HG02973 (cell line): ENCODE measurements around the gene DPP9.

ENCODE experiments used
- ATAC-seq: cut with Tn5 transposase; IDR thresholded peaks from one replicate; pipeline ENCODE4 v1.9.1; 2021; ENCODE audit warnings: moderate library complexity; ENCODE audit not compliant: unreplicated experiment

DPP9 gene

GRCh38 chr19:4712771-4713170, 10.9 kb downstream of the DPP9 start:
- ATAC-seq = no peak

- no peak for ATAC-seq
These were observed 12.4 kb downstream of the DPP9 start for GRCh38 chr19:4711211-4711610.

GRCh38 chr19:4710281-4710600, 13.4 kb downstream of the DPP9 start:
- no peak for ATAC-seq

- ATAC-seq = no peak
These were observed 14.0 kb downstream of the DPP9 start for GRCh38 chr19:4709440-4710280.

- ATAC-seq = no peak
These were observed 15.5 kb downstream of the DPP9 start for GRCh38 chr19:4707956-4708650.

- no peak for ATAC-seq
These were observed 16.3 kb downstream of the DPP9 start for GRCh38 chr19:4707322-4707721.

- ATAC-seq = no peak
These were observed 18.1 kb downstream of the DPP9 start for GRCh38 chr19:4705413-4706131.

- ATAC-seq = no peak
These were observed 19.3 kb downstream of the DPP9 start for GRCh38 chr19:4704317-4704673.

- ATAC-seq = no peak
These were observed 19.8 kb downstream of the DPP9 start for GRCh38 chr19:4703671-4704316.

GRCh38 chr19:4702764-4703163, 20.9 kb downstream of the DPP9 start:
- ATAC-seq = no peak

- ATAC-seq = no peak
These were observed 22.1 kb downstream of the DPP9 start for GRCh38 chr19:4701557-4701956.

- no peak for ATAC-seq
These were observed 23.0 kb downstream of the DPP9 start for GRCh38 chr19:4700693-4700970.

- no peak for ATAC-seq
These were observed 23.6 kb downstream of the DPP9 start for GRCh38 chr19:4699826-4700692.

- no peak for ATAC-seq
These were observed 26.3 kb downstream of the DPP9 start for GRCh38 chr19:4697304-4697703.

GRCh38 chr19:4695224-4695731, 28.4 kb downstream of the DPP9 start:
- no peak for ATAC-seq

GRCh38 chr19:4694211-4694987, 29.2 kb downstream of the DPP9 start:
- ATAC-seq = no peak

GRCh38 chr19:4693471-4694121, 30.0 kb downstream of the DPP9 start:
- ATAC-seq = no peak

GRCh38 chr19:4693078-4693350, 30.6 kb downstream of the DPP9 start:
- ATAC-seq = no peak

- no peak for ATAC-seq
These were observed 31.2 kb downstream of the DPP9 start for GRCh38 chr19:4692251-4693077.
